HepG2 (cell line): Measurements from ENCODE around the gene ZSCAN20. TPM values are rescaled to one million over a fixed set of nuclear protein-coding genes. Genes with fewer than 3 reads are reported as not detected.

ENCODE experiments used
- BRF2 ChIP-seq: sonication (generic); formaldehyde crosslinking; IDR thresholded peaks from 2 replicates; pipeline ENCODE4 v1.8.1; 2022; ENCODE audit warnings: mild to moderate bottlenecking, missing genetic modification reagents
- ETV6 ChIP-seq: sonication (generic); formaldehyde crosslinking; conservative IDR thresholded peaks from 2 replicates; pipeline ENCODE4 v1.4.0; 2020; ENCODE audit warnings: missing genetic modification reagents
- GRHL1 ChIP-seq: sonication (generic); formaldehyde crosslinking; conservative IDR thresholded peaks from 2 replicates; pipeline ENCODE4 v1.8.0; 2022; ENCODE audit warnings: missing genetic modification reagents
- NR2F6 ChIP-seq, 2 experiments: IDR thresholded peaks; 2 replicates each; pipeline ENCODE4 v1.6.1; 2016; ENCODE audit warnings: antibody characterized with exemption in 1 of 2, mild to moderate bottlenecking in 1 of 2
- PBX2 ChIP-seq: IDR thresholded peaks from 2 replicates; pipeline ENCODE4 v1.6.1; 2016; ENCODE audit warnings: control low read depth
- PHF8 ChIP-seq: sonication (generic); formaldehyde crosslinking; IDR thresholded peaks from 2 replicates; pipeline ENCODE4 v1.5.0; 2020; ENCODE audit warnings: missing genetic modification reagents
- POLR2G ChIP-seq: fragments of 200-400 bp; formaldehyde crosslinking; IDR thresholded peaks from 2 replicates; pipeline ENCODE4 v1.6.1; 2018; ENCODE audit warnings: mild to moderate bottlenecking, low read depth, low read length, moderate library complexity
- THAP11 ChIP-seq: IDR thresholded peaks from 2 replicates; pipeline ENCODE4 v1.6.1; 2016; ENCODE audit warnings: missing biosample characterization, missing genetic modification reagents
- ZBTB40 ChIP-seq, 2 experiments: fragments of 450-650 bp in 1 of 2; sonication (generic) in 1 of 2; formaldehyde crosslinking in 1 of 2; IDR thresholded peaks; 2 replicates each; pipeline versions ENCODE4 v1.6.1 to v1.8.0; 2016 to 2022; ENCODE audit warnings: antibody characterized with exemption in 1 of 2, mild to moderate bottlenecking in 1 of 2, missing genetic modification reagents in 1 of 2
- ZNF574 ChIP-seq: sonication (generic); formaldehyde crosslinking; IDR thresholded peaks from 2 replicates; pipeline ENCODE4 v1.4.0; 2020; ENCODE audit warnings: missing genetic modification reagents
- ZNF83 ChIP-seq: sonication (generic); formaldehyde crosslinking; IDR thresholded peaks from 2 replicates; pipeline ENCODE4 v1.4.0; 2020; ENCODE audit warnings: missing genetic modification reagents, mild to moderate bottlenecking, borderline replicate concordance
- polyA plus RNA-seq, 8 experiments: library from polyadenylated mRNA; depleted of rRNA in 3 of 8; stranded (reverse) in 7 of 8; unstranded in 1 of 8; fragments of >200 nt; fragmentation: Illumina TruSeq in 4 of 8; extraction: Trizol in 4 of 8; gene quantifications; 2 replicates each; pipeline versions ENCODE4 v1.2.1 to v1.2.3, GENCODE V29; 2011 to 2016; ENCODE audit warnings: low read depth in 4 of 8, missing spikeins in 1 of 8, mixed read lengths in 1 of 8; ENCODE audit not compliant: insufficient read depth in 1 of 8
- total RNA-seq, 5 experiments: library from RNA; depleted of rRNA; stranded (reverse); fragments of >200 nt; fragmentation: Illumina TruSeq; extraction: Trizol; gene quantifications; 2 replicates each; pipeline ENCODE4 v1.2.3, GENCODE V29; 2016; ENCODE audit warnings: low read depth in 1 of 5

The ZSCAN20 gene
- total and polyA plus RNA-seq, 2 of the 13 experiments (the other 11 are each of a cell fraction or from before 2014, with no cell fraction given): 1.1 to 2.8 TPM

- TF ChIP-seq ZBTB40 (IDR thresholded peaks at IDR 0.05): peak; percentile 37; the same call in 1 of the 2 replicates
- TF ChIP-seq ZBTB40 (CRISPR knock-in tag; IDR thresholded peaks at IDR 0.05): peak; percentile 59; the same call in 1 of the 2 replicates
- no peak for TF ChIP-seq ETV6 (CRISPR knock-in tag)
- peak; percentile 87 for TF ChIP-seq PBX2
- no peak for TF ChIP-seq BRF2 (CRISPR knock-in tag)
- TF ChIP-seq ZNF574 (CRISPR knock-in tag): peak; percentile 86
- TF ChIP-seq POLR2G: peak; percentile 76
- TF ChIP-seq NR2F6 (IDR thresholded peaks at IDR 0.05): no peak
- 0 out of 2 replicates have a peak, but pooled peaks have one; percentile 34 for TF ChIP-seq NR2F6 (CRISPR knock-in tag; IDR thresholded peaks at IDR 0.05)
- TF ChIP-seq GRHL1 (CRISPR knock-in tag): no peak
- TF ChIP-seq PHF8 (CRISPR knock-in tag): peak; percentile 72
- peak; percentile 98 for TF ChIP-seq THAP11
- TF ChIP-seq ZNF83: no peak
Measured at GRCh38 chr1:33472269-33472980, at the start of gene ZSCAN20 (continued).
